KMS-11 (cell line): ENCODE data around the gene FAM131A.

ENCODE experiments used
- H2AFZ ChIP-seq: fragments of 200-600 bp; sonication (generic); 2 replicates; pipeline ENCODE4 v1.6.1; 2016; ENCODE audit warnings: antibody characterized with exemption, mixed run types, low read depth
- H3K27ac ChIP-seq: fragments of 200-600 bp; sonication (generic); 2 replicates; pipeline ENCODE4 v1.6.1; 2016; ENCODE audit warnings: mild to moderate bottlenecking, mixed run types
- H3K27me3 ChIP-seq: fragments of 200-600 bp; sonication (generic); 2 replicates; pipeline ENCODE4 v1.6.1; 2017; ENCODE audit warnings: mild to moderate bottlenecking, low read depth, mixed run types, moderate library complexity; ENCODE audit not compliant: insufficient read depth
- H3K36me3 ChIP-seq: fragments of 200-600 bp; sonication (generic); 2 replicates; pipeline ENCODE4 v1.6.1; 2017; ENCODE audit warnings: mild to moderate bottlenecking, mixed run types; ENCODE audit not compliant: insufficient read depth
- H3K4me1 ChIP-seq: fragments of 200-600 bp; sonication (generic); 2 replicates; pipeline ENCODE4 v1.6.1; 2016; ENCODE audit warnings: mild to moderate bottlenecking, low read depth, mixed run types; ENCODE audit not compliant: poor library complexity, severe bottlenecking
- H3K4me2 ChIP-seq: fragments of 200-600 bp; sonication (generic); 2 replicates; pipeline ENCODE4 v1.7.0; 2016; ENCODE audit warnings: mild to moderate bottlenecking, mixed run types
- H3K4me3 ChIP-seq: fragments of 200-600 bp; sonication (generic); IDR thresholded peaks from 2 replicates; pipeline ENCODE4 v1.6.1; 2017; ENCODE audit warnings: low read depth, low read length, mixed read lengths; ENCODE audit not compliant: insufficient read depth
- H3K79me2 ChIP-seq: fragments of 200-600 bp; sonication (generic); 2 replicates; pipeline ENCODE4 v1.6.1; 2016; ENCODE audit warnings: low read depth, mixed run types; ENCODE audit not compliant: insufficient read depth
- H3K9ac ChIP-seq: fragments of 200-600 bp; sonication (generic); 2 replicates; pipeline ENCODE4 v1.6.1; 2016; ENCODE audit warnings: mild to moderate bottlenecking, mixed run types
- H4K20me1 ChIP-seq: fragments of 200-600 bp; sonication (generic); 2 replicates; pipeline ENCODE4 v1.6.1; 2016; ENCODE audit warnings: mild to moderate bottlenecking, mixed run types; ENCODE audit not compliant: insufficient read depth
- TF ChIP-seq, protein P1 (sequence below): fragments of 200-600 bp; sonication (generic); conservative IDR thresholded peaks from 2 replicates; pipeline ENCODE4 v1.6.1; 2017; ENCODE audit warnings: low read depth, mild to moderate bottlenecking, antibody characterized with exemption, low read length, moderate library complexity, mixed read lengths

Gene FAM131A

DNA sequence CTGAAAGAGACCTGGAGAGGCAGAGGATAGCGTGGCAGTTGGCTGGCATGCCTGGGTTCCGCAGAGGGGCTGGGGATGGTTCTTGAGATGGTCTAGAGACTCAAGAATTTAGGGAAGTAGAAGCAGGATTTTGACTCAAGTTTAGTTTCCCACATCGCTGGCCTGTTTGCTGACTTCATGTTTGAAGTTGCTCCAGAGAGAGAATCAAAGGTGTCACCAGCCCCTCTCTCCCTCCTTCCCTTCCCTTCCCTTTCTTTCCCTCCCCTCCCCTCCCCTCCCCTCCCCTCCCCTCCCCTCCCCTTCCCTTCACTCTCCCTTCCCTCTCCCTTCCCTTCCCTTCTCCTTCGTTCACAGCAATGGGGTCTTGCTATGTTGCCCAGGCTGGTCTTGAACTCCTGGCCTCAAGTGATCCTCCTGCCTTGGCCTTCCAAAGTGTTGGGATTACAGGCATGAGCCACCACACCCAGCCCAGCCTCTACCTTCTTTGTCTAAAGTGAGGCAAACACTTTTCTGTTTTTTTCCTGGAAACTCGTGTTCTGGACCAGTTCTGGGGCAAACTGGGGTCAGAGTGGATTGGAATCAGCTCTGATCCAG is 52.6 kb downstream of the FAM131A start:
- Histone ChIP-seq H4K20me1 (no peaks in the 10 kb centered on the region), H3K4me1 (no peaks in the 10 kb centered on the region), H3K4me3 (no peak overlapping the region), H3K27me3 (no peaks in the 10 kb centered on the region), H3K79me2 (no peaks in the 10 kb centered on the region), H3K4me2 (no peak overlapping the region), H2AFZ (no peak overlapping the region), H3K36me3 (no peaks in the 10 kb centered on the region), H3K9ac (no peak overlapping the region), H3K27ac (no peak overlapping the region)
- TF ChIP-seq, protein P1, sequence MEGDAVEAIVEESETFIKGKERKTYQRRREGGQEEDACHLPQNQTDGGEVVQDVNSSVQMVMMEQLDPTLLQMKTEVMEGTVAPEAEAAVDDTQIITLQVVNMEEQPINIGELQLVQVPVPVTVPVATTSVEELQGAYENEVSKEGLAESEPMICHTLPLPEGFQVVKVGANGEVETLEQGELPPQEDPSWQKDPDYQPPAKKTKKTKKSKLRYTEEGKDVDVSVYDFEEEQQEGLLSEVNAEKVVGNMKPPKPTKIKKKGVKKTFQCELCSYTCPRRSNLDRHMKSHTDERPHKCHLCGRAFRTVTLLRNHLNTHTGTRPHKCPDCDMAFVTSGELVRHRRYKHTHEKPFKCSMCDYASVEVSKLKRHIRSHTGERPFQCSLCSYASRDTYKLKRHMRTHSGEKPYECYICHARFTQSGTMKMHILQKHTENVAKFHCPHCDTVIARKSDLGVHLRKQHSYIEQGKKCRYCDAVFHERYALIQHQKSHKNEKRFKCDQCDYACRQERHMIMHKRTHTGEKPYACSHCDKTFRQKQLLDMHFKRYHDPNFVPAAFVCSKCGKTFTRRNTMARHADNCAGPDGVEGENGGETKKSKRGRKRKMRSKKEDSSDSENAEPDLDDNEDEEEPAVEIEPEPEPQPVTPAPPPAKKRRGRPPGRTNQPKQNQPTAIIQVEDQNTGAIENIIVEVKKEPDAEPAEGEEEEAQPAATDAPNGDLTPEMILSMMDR, result no peak

GRCh38 chr3:184391266-184391665 is 53.9 kb downstream of the FAM131A start:
- Histone ChIP-seq H3K4me3 (no peak overlapping the region), H3K27me3 (no peaks in the 10 kb centered on the region), H4K20me1 (no peaks in the 10 kb centered on the region), H3K4me1 (no peaks in the 10 kb centered on the region), H3K9ac (no peak overlapping the region), H3K27ac (no peak overlapping the region), H3K4me2 (no peak overlapping the region), H3K36me3 (no peaks in the 10 kb centered on the region), H2AFZ (no peak overlapping the region), H3K79me2 (no peaks in the 10 kb centered on the region)
- TF ChIP-seq, protein P1, result no peak

DNA sequence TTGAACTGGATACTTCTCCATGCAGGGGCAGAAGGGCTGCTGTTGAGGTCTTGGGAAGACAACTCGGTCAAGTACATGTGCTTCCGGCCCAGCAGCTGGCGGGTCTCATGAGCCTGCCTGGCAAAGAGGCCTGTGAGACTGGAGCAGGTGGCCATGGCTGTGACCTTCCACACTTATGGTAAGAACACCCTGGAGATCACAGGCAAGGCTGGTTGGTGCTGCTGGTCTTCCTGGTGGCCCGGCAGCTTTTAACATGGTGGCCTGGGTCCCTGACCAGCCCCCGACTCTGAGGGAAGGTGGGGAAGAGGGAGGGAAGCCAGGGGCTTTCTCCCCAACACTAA is 57.9 kb downstream of the FAM131A start:
- Histone ChIP-seq H3K79me2 (no peaks in the 10 kb centered on the region), H3K4me2 (no peak overlapping the region), H3K36me3 (no peaks in the 10 kb centered on the region), H4K20me1 (no peaks in the 10 kb centered on the region), H3K4me1 (peaks cover 3% of the 10 kb centered on the region), H3K4me3 (no peak overlapping the region), H2AFZ (no peak overlapping the region), H3K9ac (no peak overlapping the region), H3K27ac (no peak overlapping the region), H3K27me3 (no peaks in the 10 kb centered on the region)
- TF ChIP-seq, protein P1, result no peak
